Colonic mucosa (tissue), 4 donors: Measurements from ENCODE around the gene PIAS1. TPM values are rescaled to one million over a fixed set of nuclear protein-coding genes. Genes with fewer than 3 reads are reported as not detected.

Experiments used
- DNase-seq: peaks from one replicate; pipeline ENCODE4 v3.0.0-alpha.2; 2020
- H3K27ac ChIP-seq: fragments of 200-600 bp; one replicate; pipeline ENCODE4 v1.8.0; 2021
- H3K27me3 ChIP-seq: fragments of 200-600 bp; one replicate; pipeline ENCODE4 v1.8.0; 2021
- H3K36me3 ChIP-seq: fragments of 200-600 bp; one replicate; pipeline ENCODE4 v1.8.0; 2021
- H3K4me1 ChIP-seq: fragments of 200-600 bp; one replicate; pipeline ENCODE4 v1.8.0; 2021; ENCODE audit warnings: mild to moderate bottlenecking
- H3K4me3 ChIP-seq: fragments of 200-600 bp; one replicate; pipeline ENCODE4 v1.8.0; 2021
- H3K9ac ChIP-seq, 2 donors: one replicate each; pipeline ENCODE4 v1.7.0; 2013; ENCODE audit warnings: control low read depth in 2 of 2, low read depth in 2 of 2, low read length in 2 of 2
- H3K9me3 ChIP-seq: fragments of 200-600 bp; one replicate; pipeline ENCODE4 v1.8.0; 2021
- intact Hi-C: fragments of 100-400 bp; cut with DNase I; formaldehyde crosslinking; loops from one replicate; pipeline ENCODE4 v1.14.1; 2022
- total RNA-seq, 2 donors: library from RNA; stranded (reverse); fragmentation: NEBNext Ultra II Directional in 1 of 2; extraction: Animal tissue kit (Norgen Biotek cat#: 25700) in 1 of 2; gene quantifications; one replicate each; pipeline ENCODE4 v1.2.1, GENCODE V29; 2021
- TF ChIP-seq, protein P1 (sequence below): fragments of 200-600 bp; IDR thresholded peaks from one replicate; pipeline ENCODE4 v1.8.0; 2022; ENCODE audit warnings: antibody characterized with exemption, mild to moderate bottlenecking
- donor health status: healthy.
- donor health status: DM: no; HTN: no; CAD: no.
- donor health status: DM: no; HTN: no; CAD: no.

The PIAS1 gene
- total RNA-seq, 2 donors from 2014 or later: 26.6 to 33.0 TPM

DNA sequence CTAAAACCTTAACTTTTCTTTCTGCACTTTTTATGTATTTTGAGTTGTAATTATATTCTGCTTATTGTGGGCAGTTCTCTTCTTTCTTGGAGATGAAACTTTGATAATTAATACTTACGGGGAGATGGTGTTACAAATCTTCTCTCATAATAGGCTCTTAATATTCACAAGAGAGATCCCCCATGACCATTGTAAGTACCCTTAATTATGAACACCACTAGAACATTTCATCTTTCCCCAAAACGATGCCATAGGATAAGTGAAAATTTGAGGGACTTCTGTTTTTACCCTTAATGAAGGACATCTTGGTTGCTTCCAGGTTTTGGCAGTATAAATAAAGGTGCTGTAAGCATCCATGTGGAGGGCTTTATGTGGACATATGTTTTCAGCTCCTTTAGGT lies 60.7 kb downstream of the PIAS1 start:
- TF ChIP-seq, protein P1, sequence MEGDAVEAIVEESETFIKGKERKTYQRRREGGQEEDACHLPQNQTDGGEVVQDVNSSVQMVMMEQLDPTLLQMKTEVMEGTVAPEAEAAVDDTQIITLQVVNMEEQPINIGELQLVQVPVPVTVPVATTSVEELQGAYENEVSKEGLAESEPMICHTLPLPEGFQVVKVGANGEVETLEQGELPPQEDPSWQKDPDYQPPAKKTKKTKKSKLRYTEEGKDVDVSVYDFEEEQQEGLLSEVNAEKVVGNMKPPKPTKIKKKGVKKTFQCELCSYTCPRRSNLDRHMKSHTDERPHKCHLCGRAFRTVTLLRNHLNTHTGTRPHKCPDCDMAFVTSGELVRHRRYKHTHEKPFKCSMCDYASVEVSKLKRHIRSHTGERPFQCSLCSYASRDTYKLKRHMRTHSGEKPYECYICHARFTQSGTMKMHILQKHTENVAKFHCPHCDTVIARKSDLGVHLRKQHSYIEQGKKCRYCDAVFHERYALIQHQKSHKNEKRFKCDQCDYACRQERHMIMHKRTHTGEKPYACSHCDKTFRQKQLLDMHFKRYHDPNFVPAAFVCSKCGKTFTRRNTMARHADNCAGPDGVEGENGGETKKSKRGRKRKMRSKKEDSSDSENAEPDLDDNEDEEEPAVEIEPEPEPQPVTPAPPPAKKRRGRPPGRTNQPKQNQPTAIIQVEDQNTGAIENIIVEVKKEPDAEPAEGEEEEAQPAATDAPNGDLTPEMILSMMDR: no peak
- H3K9ac ChIP-seq: no peak overlapping the region
- no peak overlapping the region for H3K4me3 ChIP-seq
- no peak for DNase-seq
- intact Hi-C loops: no loop called here
- H3K4me1 ChIP-seq: peaks cover 4% of the 10 kb centered on the region
- H3K27ac ChIP-seq: no peak overlapping the region
- no peaks in the 10 kb centered on the region for H3K9me3 ChIP-seq
- no peaks in the 10 kb centered on the region for H3K27me3 ChIP-seq
- no peaks in the 10 kb centered on the region for H3K36me3 ChIP-seq

DNA sequence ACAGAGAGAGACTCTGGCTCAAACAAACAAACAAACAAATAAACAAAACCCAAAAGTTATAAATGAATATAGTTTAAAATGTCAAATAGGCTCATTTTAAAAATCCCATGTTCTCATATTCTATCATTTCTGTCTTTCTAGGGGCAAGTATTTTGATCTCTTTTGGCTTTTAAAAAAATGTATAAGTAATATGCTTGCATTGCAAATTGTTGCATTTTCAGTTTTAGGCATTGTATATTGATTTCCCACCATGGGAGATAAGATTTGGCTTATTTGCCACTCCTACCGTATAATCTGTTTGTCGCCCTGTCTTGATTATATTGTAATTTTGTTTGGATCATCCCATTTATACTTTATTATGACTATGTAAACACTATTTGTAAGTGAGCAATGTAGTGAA lies 70.6 kb downstream of the PIAS1 start:
- Histone ChIP-seq H3K36me3 (no peaks in the 10 kb centered on the region), H3K9ac (no peak overlapping the region), H3K27me3 (no peaks in the 10 kb centered on the region), H3K9me3 (no peaks in the 10 kb centered on the region), H3K27ac (no peak overlapping the region), H3K4me3 (no peak overlapping the region), H3K4me1 (peaks cover 10% of the 10 kb centered on the region)
- intact Hi-C loops: no loop called here
- TF ChIP-seq, protein P1: no peak
- no peak for DNase-seq

DNA sequence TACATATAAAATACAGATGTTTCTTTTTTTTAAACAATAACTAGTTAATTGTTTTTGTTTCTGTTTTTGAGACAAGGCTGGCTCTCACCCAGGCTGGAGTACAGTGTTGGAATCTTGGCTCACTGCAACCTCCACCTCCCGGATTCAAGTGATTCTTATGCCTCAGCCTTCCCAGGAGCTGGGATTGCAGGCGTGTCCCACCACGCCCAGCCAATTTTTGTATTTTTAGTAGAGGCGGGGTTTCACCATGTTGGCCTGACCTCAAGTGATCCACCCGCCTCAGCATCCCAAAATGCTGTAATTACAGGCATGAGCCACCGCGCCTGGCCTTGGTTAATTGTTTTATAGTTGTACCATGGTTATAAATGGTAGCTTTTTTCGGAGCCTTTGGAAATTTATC lies 72.3 kb downstream of the PIAS1 start:
- Histone ChIP-seq H3K36me3 (no peaks in the 10 kb centered on the region), H3K27me3 (no peaks in the 10 kb centered on the region), H3K4me3 (no peak overlapping the region), H3K9me3 (no peaks in the 10 kb centered on the region), H3K27ac (no peak overlapping the region), H3K4me1 (peaks cover 10% of the 10 kb centered on the region), H3K9ac (no peak overlapping the region)
- DNase-seq: peak; percentile 77
- intact Hi-C loops: no loop called here
- TF ChIP-seq, protein P1: no peak

DNA sequence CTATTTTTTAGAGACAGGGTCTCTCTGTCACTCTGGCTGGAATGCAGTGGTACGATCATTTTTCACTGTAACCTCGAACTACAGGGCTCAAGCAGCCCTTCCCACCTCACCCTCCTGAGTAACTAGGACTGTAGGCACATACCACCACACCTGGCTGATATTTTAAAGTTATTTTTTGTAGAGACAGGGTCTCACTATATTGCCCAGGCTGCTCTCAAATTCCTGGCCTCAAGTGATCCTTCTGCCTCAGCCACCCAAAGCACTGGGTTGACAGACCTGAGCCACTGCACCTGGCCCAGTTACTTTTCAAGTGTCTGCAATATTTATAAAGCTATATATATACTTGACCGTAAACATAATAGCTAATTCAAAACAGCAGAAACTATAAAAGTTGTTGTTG lies 75.0 kb downstream of the PIAS1 start:
- no peak overlapping the region for H3K27ac ChIP-seq
- TF ChIP-seq, protein P1: no peak
- H3K9ac ChIP-seq: no peak overlapping the region
- no peak overlapping the region for H3K4me3 ChIP-seq
- H3K27me3 ChIP-seq: no peaks in the 10 kb centered on the region
- no peak for DNase-seq
- intact Hi-C loops: no loop called here
- no peaks in the 10 kb centered on the region for H3K36me3 ChIP-seq
- peaks cover 10% of the 10 kb centered on the region for H3K4me1 ChIP-seq
- H3K9me3 ChIP-seq: no peaks in the 10 kb centered on the region

DNA sequence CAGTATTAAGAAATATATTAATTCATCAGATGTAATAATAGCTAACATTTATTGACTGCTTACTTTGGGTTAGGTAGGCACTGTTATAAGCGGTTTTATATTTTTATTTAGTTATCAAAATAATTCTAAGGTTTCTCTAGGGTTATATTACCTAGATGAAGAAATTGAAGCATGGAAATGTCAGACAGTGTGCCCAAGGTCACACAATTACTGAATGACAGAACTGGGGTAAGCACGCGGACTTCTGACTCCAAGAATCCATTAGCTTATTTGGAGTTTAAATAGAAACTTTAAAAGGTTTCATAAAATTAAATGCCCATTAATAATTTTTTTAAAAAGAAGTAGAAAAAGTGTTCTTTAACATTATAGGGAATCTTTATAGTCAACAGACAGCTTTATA lies 76.7 kb downstream of the PIAS1 start:
- TF ChIP-seq, protein P1: no peak
- H3K4me1 ChIP-seq: peaks cover 8% of the 10 kb centered on the region
- intact Hi-C loops: no loop called here

DNA sequence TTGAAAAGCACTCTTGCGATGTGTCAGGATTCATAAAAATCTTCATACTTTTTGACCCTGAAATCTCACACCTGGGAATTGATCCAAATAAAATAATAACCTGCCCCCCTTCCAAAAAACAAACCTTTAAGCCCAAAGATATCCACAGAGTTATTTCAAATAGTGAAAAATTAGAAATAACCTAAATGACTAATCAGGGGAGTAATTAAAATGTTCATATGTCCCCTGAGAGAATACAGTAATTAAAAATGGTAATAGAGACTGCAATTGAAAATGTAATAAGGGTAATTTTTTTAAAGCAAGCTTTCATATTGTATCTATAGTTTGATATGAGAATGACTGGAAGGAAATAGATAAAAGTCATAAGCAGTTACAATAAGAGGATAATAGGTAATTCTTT lies 83.0 kb downstream of the PIAS1 start:
- Histone ChIP-seq H3K27ac (no peak overlapping the region), H3K4me1 (peaks cover 5% of the 10 kb centered on the region), H3K9me3 (no peaks in the 10 kb centered on the region), H3K36me3 (no peaks in the 10 kb centered on the region), H3K4me3 (no peak overlapping the region), H3K9ac (no peak overlapping the region), H3K27me3 (no peaks in the 10 kb centered on the region)
- no peak for DNase-seq
- intact Hi-C loops: no loop called here
- TF ChIP-seq, protein P1: no peak

More for the DNA sequence above, 76.7 kb downstream of the PIAS1 start:
- Histone ChIP-seq H3K27ac (no peak overlapping the region), H3K36me3 (no peaks in the 10 kb centered on the region), H3K9me3 (no peaks in the 10 kb centered on the region), H3K9ac (no peak overlapping the region), H3K4me3 (no peak overlapping the region), H3K27me3 (no peaks in the 10 kb centered on the region)
- no peak for DNase-seq
